H1 (cell line): ENCODE data around the gene PCIF1.

Experiments
- EZH2 ChIP-seq: fragments of 200-600 bp; sonication (generic); IDR thresholded peaks from 2 replicates; pipeline ENCODE4 v1.7.1; 2012; ENCODE audit warnings: low read depth, mild to moderate bottlenecking, moderate library complexity, low read length, inconsistent platforms; ENCODE audit not compliant: severe bottlenecking
- HDAC6 ChIP-seq: IDR thresholded peaks from one replicate; pipeline ENCODE4 v1.7.1; 2012; ENCODE audit warnings: low read depth, mild to moderate bottlenecking, inconsistent platforms, low read length, moderate library complexity
- POLR2AphosphoS5 ChIP-seq: IDR thresholded peaks from 2 replicates; pipeline ENCODE4 v1.6.1; 2011; ENCODE audit warnings: low read depth, low read length
- RFX5 ChIP-seq: IDR thresholded peaks from 2 replicates; pipeline ENCODE4 v1.6.1; 2011; ENCODE audit warnings: low read depth, low read length, improper control_type of control experiment, borderline replicate concordance
- RXRA ChIP-seq: IDR thresholded peaks from 2 replicates; pipeline ENCODE4 v1.6.1; 2011; ENCODE audit warnings: low read depth, mild to moderate bottlenecking, low read length, moderate library complexity; ENCODE audit not compliant: insufficient read depth
- TAF1 ChIP-seq: IDR thresholded peaks from 2 replicates; pipeline ENCODE4 v1.6.1; 2011; ENCODE audit warnings: mild to moderate bottlenecking, low read depth, low read length
- TEAD4 ChIP-seq: IDR thresholded peaks from 2 replicates; pipeline ENCODE4 v1.6.1; 2012; ENCODE audit warnings: low read depth, low read length, inconsistent platforms, mixed read lengths
- TF ChIP-seq, protein P1 (sequence below), 3 experiments: IDR thresholded peaks; 1 replicate in 2 of 3; 2 replicates in 1 of 3; pipeline versions ENCODE4 v1.5.1 to v1.6.1; 2011; ENCODE audit warnings: low read length in 3 of 3, mild to moderate bottlenecking in 3 of 3, inconsistent platforms in 2 of 3, low read depth in 1 of 3, moderate library complexity in 1 of 3; ENCODE audit not compliant: insufficient read depth in 1 of 3; ENCODE audit errors: control extremely low read depth in 1 of 3

DNA sequence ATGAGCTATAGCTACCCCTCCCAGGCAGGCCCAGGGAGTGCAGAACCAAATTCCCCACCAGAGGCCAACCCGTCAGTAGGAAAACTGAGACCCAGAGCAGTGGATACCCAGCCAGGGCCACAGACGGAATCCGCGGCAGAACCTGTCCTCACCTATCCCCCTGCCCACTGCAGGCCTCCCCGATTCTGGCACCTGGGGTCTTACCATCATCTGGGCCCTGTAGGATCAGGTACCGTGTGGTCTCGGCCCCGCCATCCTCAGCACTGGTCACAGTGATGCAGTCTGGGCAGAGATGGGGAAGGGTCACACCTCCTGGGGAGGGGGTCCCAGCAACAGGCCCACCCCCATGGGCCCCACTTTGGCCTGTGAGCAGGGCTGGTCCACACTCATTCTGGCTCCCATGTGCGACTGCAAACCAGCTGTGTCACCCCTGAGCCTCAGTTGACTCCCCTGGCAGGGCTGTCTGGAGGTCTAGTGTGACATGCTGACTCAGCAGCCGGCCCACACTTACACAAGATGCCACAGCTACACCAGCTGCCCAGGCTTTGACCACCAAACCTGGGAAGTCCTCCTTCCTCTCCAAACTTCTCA lies 33.7 kb downstream of the PCIF1 start:
- TF ChIP-seq EZH2 (no peak), POLR2AphosphoS5 (no peak), TAF1 (no peak), RFX5 (no peak), RXRA (no peak), TEAD4 (no peak), HDAC6 (no peak)
- TF ChIP-seq, protein P1, sequence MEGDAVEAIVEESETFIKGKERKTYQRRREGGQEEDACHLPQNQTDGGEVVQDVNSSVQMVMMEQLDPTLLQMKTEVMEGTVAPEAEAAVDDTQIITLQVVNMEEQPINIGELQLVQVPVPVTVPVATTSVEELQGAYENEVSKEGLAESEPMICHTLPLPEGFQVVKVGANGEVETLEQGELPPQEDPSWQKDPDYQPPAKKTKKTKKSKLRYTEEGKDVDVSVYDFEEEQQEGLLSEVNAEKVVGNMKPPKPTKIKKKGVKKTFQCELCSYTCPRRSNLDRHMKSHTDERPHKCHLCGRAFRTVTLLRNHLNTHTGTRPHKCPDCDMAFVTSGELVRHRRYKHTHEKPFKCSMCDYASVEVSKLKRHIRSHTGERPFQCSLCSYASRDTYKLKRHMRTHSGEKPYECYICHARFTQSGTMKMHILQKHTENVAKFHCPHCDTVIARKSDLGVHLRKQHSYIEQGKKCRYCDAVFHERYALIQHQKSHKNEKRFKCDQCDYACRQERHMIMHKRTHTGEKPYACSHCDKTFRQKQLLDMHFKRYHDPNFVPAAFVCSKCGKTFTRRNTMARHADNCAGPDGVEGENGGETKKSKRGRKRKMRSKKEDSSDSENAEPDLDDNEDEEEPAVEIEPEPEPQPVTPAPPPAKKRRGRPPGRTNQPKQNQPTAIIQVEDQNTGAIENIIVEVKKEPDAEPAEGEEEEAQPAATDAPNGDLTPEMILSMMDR (IDR thresholded peaks at IDR 0.05; ENCODE audit: control extremely low read depth in 1 of 3, insufficient read depth in 1 of 3, low read depth in 1 of 3, low read length in 3 of 3) = no peak
